HEK293 (cell line): ENCODE data around the gene RSPH9.

Source experiments
- CTCF ChIP-seq: fragments of 450-650 bp; formaldehyde crosslinking; IDR thresholded peaks from 2 replicates; pipeline ENCODE4 v1.5.1; 2016; ENCODE audit warnings: missing biosample characterization, missing genetic modification characterization
- ZNF510 ChIP-seq: fragments of 450-650 bp; formaldehyde crosslinking; IDR thresholded peaks from 2 replicates; pipeline ENCODE4 v1.5.1; 2018; ENCODE audit warnings: mild to moderate bottlenecking, missing genetic modification characterization, missing biosample characterization; ENCODE audit not compliant: insufficient replicate concordance
- TF ChIP-seq, protein P1 (sequence below): fragments of 450-650 bp; formaldehyde crosslinking; IDR thresholded peaks from 2 replicates; pipeline ENCODE4 v1.5.1; 2016; ENCODE audit warnings: missing biosample characterization, missing genetic modification characterization, low read depth

GRCh38 chr6:43670623-43670986, 25.8 kb downstream of the RSPH9 start:
- TF ChIP-seq, protein P1, sequence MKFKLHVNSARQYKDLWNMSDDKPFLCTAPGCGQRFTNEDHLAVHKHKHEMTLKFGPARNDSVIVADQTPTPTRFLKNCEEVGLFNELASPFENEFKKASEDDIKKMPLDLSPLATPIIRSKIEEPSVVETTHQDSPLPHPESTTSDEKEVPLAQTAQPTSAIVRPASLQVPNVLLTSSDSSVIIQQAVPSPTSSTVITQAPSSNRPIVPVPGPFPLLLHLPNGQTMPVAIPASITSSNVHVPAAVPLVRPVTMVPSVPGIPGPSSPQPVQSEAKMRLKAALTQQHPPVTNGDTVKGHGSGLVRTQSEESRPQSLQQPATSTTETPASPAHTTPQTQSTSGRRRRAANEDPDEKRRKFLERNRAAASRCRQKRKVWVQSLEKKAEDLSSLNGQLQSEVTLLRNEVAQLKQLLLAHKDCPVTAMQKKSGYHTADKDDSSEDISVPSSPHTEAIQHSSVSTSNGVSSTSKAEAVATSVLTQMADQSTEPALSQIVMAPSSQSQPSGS: no peak
- no peak for TF ChIP-seq CTCF
- TF ChIP-seq ZNF510 (tag by site-specific recombination): no peak
